IMR-90 (cell line): Measurements from ENCODE around the gene CRTC1. TPM values are rescaled to one million over a fixed set of nuclear protein-coding genes. Genes with fewer than 3 reads are reported as not detected.

Experiments
- ATAC-seq: fragments of 200-7000 bp; cut with Tn5 transposase; 2 replicates; pipeline ENCODE4 v1.9.1; 2020; ENCODE audit warnings: low read depth, mild to moderate bottlenecking, moderate library complexity
- BruUV-seq: library from RNA; stranded (reverse); fragments of 400-500 nt; replicated peaks from 2 replicates; lab custom pipeline; 2021; lab: Mats Ljungman, UMichigan
- CTCF ChIA-PET: fragments of 300-600 bp; formaldehyde crosslinking; extraction: SDS; loops from one replicate; lab custom pipeline; 2021; ENCODE audit warnings: antibody characterized with exemption; lab: Yijun Ruan, JAX
- POLR2A ChIA-PET: fragments of 300-600 bp; sonication (Branson Sonifier 250); formaldehyde crosslinking; loops from one replicate; lab custom pipeline; 2022; ENCODE audit warnings: antibody characterized with exemption; ENCODE audit not compliant: unreplicated experiment; lab: Charles Lee
- DNase-seq: peaks from one replicate; pipeline ENCODE4 v3.0.0; 2013
- H2AFZ ChIP-seq: replicated peaks from 2 replicates; pipeline ENCODE3; 2013; ENCODE audit warnings: low read length, mild to moderate bottlenecking; ENCODE audit not compliant: poor library complexity
- H2AK5ac ChIP-seq: 2 replicates; pipeline ENCODE4 v1.6.1; 2013; ENCODE audit warnings: low read depth, low read length, inconsistent platforms
- H2AK9ac ChIP-seq: replicated peaks from 2 replicates; pipeline ENCODE3; 2013; ENCODE audit warnings: mild to moderate bottlenecking, low read depth, low read length, moderate library complexity; ENCODE audit not compliant: poor library complexity
- H2BK120ac ChIP-seq: 2 replicates; pipeline ENCODE4 v1.6.1; 2013; ENCODE audit warnings: low read depth, low read length, inconsistent platforms
- H2BK15ac ChIP-seq: 3 replicates; pipeline ENCODE4 v1.6.1; 2013; ENCODE audit warnings: low read depth, low read length, inconsistent platforms
- H2BK20ac ChIP-seq: 2 replicates; pipeline ENCODE4 v1.6.1; 2013; ENCODE audit warnings: low read depth, mild to moderate bottlenecking, inconsistent platforms, low read length, moderate library complexity
- H2BK5ac ChIP-seq: 2 replicates; pipeline ENCODE4 v1.6.1; 2013; ENCODE audit warnings: mild to moderate bottlenecking, low read depth, low read length, inconsistent platforms; ENCODE audit not compliant: poor library complexity, severe bottlenecking
- H3K14ac ChIP-seq: replicated peaks from 2 replicates; pipeline ENCODE4 v1.6.1; 2013; ENCODE audit warnings: low read depth, low read length, inconsistent platforms
- H3K18ac ChIP-seq: 2 replicates; pipeline ENCODE4 v1.6.1; 2013; ENCODE audit warnings: low read depth, low read length, control low read depth
- H3K23ac ChIP-seq: 2 replicates; pipeline ENCODE4 v1.6.1; 2013; ENCODE audit warnings: low read depth, low read length, inconsistent platforms
- H3K27ac ChIP-seq: 2 replicates; pipeline ENCODE4 v1.5.1; 2013; ENCODE audit warnings: mild to moderate bottlenecking, control low read depth, low read length; ENCODE audit not compliant: insufficient read depth
- H3K27me3 ChIP-seq: 2 replicates; pipeline ENCODE4 v1.6.1; 2013; ENCODE audit warnings: low read length; ENCODE audit not compliant: control insufficient read depth, insufficient read depth
- H3K36me3 ChIP-seq: 2 replicates; pipeline ENCODE4 v1.6.1; 2013; ENCODE audit warnings: low read length, mixed read lengths; ENCODE audit not compliant: control insufficient read depth, insufficient read depth
- H3K4ac ChIP-seq: 2 replicates; pipeline ENCODE4 v1.6.1; 2013; ENCODE audit warnings: low read depth, low read length, inconsistent platforms
- H3K4me1 ChIP-seq: 2 replicates; pipeline ENCODE4 v1.6.1; 2013; ENCODE audit warnings: low read length, mixed read lengths; ENCODE audit not compliant: control insufficient read depth, insufficient read depth
- H3K4me2 ChIP-seq: 2 replicates; pipeline ENCODE4 v1.6.1; 2013; ENCODE audit warnings: low read depth, mild to moderate bottlenecking, control low read depth, low read length, moderate library complexity
- H3K4me3 ChIP-seq: 2 replicates; pipeline ENCODE4 v1.5.1; 2013; ENCODE audit warnings: low read depth, mild to moderate bottlenecking, control low read depth, low read length, moderate library complexity; ENCODE audit not compliant: insufficient read depth
- H3K56ac ChIP-seq: 2 replicates; pipeline ENCODE4 v1.6.1; 2013; ENCODE audit warnings: low read length, inconsistent platforms; ENCODE audit not compliant: insufficient read depth; ENCODE audit errors: extremely low read depth
- H3K79me1 ChIP-seq, 2 experiments: 2 replicates each; pipeline ENCODE4 v1.6.1; 2013; ENCODE audit warnings: low read length in 2 of 2, inconsistent platforms in 1 of 2, low read depth in 1 of 2
- H3K9ac ChIP-seq: 2 replicates; pipeline ENCODE4 v1.6.1; 2013; ENCODE audit warnings: low read depth, low read length, control low read depth
- H3K9me1 ChIP-seq: 2 replicates; pipeline ENCODE4 v1.6.1; 2013; ENCODE audit warnings: low read length, inconsistent platforms; ENCODE audit not compliant: insufficient read depth
- H3K9me3 ChIP-seq: 2 replicates; pipeline ENCODE4 v1.6.1; 2013; ENCODE audit warnings: low read length; ENCODE audit not compliant: control insufficient read depth, insufficient read depth
- H4K20me1 ChIP-seq: 2 replicates; pipeline ENCODE4 v1.6.1; 2013; ENCODE audit warnings: low read length, inconsistent platforms; ENCODE audit not compliant: insufficient read depth
- H4K5ac ChIP-seq: 2 replicates; pipeline ENCODE4 v1.6.1; 2013; ENCODE audit warnings: mild to moderate bottlenecking, low read depth, low read length, control low read depth
- H4K8ac ChIP-seq, 2 experiments: 2 replicates each; pipeline ENCODE4 v1.6.1; 2013; ENCODE audit warnings: low read depth in 2 of 2, low read length in 2 of 2, control low read depth in 1 of 2, inconsistent platforms in 1 of 2
- H4K91ac ChIP-seq: 2 replicates; pipeline ENCODE4 v1.6.1; 2013; ENCODE audit warnings: low read depth, low read length, inconsistent platforms; ENCODE audit not compliant: insufficient read depth
- MAFK ChIP-seq: IDR thresholded peaks from 2 replicates; pipeline ENCODE4 v1.6.1; 2012; ENCODE audit warnings: low read depth, low read length, improper control_type of control experiment
- MAZ ChIP-seq: IDR thresholded peaks from 2 replicates; pipeline ENCODE4 v1.6.1; 2012; ENCODE audit warnings: low read depth, mild to moderate bottlenecking, low read length, improper control_type of control experiment, moderate library complexity, borderline replicate concordance
- MXI1 ChIP-seq: IDR thresholded peaks from 2 replicates; pipeline ENCODE4 v1.6.1; 2012; ENCODE audit warnings: low read depth, mild to moderate bottlenecking, low read length, moderate library complexity, borderline replicate concordance
- NFE2L2 ChIP-seq: fragments of 150-350 bp; IDR thresholded peaks from 2 replicates; pipeline ENCODE4 v1.6.1; 2016; ENCODE audit warnings: low read depth, mild to moderate bottlenecking, low read length
- RAD21 ChIP-seq: IDR thresholded peaks from 2 replicates; pipeline ENCODE4 v1.6.1; 2012; ENCODE audit warnings: low read length, improper control_type of control experiment
- RCOR1 ChIP-seq: IDR thresholded peaks from 2 replicates; pipeline ENCODE4 v1.6.1; 2012; ENCODE audit warnings: mild to moderate bottlenecking, low read length, improper control_type of control experiment; ENCODE audit not compliant: insufficient replicate concordance
- WGBS, 2 experiments: methylation state at CpG; one replicate each; pipeline versions ENCODE4 v1.1.5 to v1.1.7; 2013; ENCODE audit warnings: missing lambda C conversion rate in 2 of 2; ENCODE audit not compliant: insufficient read length in 1 of 2; ENCODE audit errors: extremely low coverage in 2 of 2; 5-methylcytosine and 5-hydroxymethylcytosine counted together
- dilution Hi-C: fragments of 300-500 bp; cut with HindIII; formaldehyde crosslinking; loops from one replicate; pipeline ENCODE4 v1.14.3; 2018; ENCODE audit warnings: low sequenced_read_pairs; ENCODE audit not compliant: unreplicated experiment
- in situ Hi-C: fragments of 300-500 bp; cut with MboI; formaldehyde crosslinking; loops from 3 replicates; pipeline ENCODE4 v1.14.3; 2019; ENCODE audit warnings: low sequenced_read_pairs, inconsistent platforms, mixed read lengths
- intact Hi-C: fragments of 100-400 bp; cut with micrococcal nuclease; formaldehyde crosslinking; loops from 2 replicates; pipeline ENCODE4 v1.10.0; 2022
- polyA plus RNA-seq, 3 experiments: library from polyadenylated mRNA; depleted of rRNA; stranded (reverse); fragments of >200 nt; gene quantifications; 2 replicates each; pipeline ENCODE4 v1.2.3, GENCODE V29; 2012; ENCODE audit warnings: low replicate concordance in 1 of 3
- total RNA-seq: library from RNA; depleted of rRNA; stranded (reverse); fragments of >200 nt; gene quantifications from 2 replicates; pipeline ENCODE4 v1.2.3, GENCODE V29; 2012
- TF ChIP-seq, protein P1 (sequence below): fragments of 150-350 bp; IDR thresholded peaks from 2 replicates; pipeline ENCODE4 v1.6.1; 2017; ENCODE audit warnings: mild to moderate bottlenecking, antibody characterized with exemption, low read length, low read depth

The CRTC1 gene
- total and polyA plus RNA-seq, 2 of the 4 experiments (the other 2 are of a cell fraction) = 0.18 to 5.7 TPM

DNA sequence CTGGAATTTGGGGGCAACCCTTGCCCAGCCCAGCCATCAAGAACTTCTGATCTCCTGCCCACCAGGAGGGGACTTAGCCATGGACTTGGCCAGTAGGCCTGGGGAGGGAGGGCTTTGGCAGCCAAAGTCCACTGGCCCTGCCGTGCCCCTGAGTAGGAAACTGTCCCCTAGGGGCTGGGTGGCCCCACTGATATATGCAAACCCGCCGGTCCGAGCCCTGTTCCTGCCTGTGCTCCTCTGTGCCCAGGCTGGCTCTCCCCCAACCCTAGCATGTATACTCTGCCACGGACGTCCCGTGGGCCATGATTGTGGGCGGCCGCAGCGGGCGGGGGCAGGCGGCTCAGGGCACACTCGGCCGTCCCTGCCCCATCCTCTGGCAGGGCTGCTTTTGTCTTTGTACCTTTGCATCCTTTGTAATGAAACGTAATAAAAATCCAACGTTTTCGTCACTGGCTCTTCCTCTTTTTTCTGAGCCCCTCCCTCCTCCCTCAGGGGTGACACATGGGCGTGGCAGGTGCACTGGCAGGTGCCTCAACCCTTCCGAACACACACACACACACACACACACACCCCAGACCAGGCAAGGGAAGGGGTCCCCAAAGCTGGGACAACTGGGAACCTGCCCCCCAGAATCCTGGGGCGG, 98.5 kb downstream of the CRTC1 start:
- Histone ChIP-seq H3K9me3 (no peaks in the 10 kb centered on the region), H3K9ac (no peak overlapping the region), H2BK15ac (no peak overlapping the region), H2BK20ac (no peak overlapping the region), H2AFZ (no peak overlapping the region), H3K9me1 (peaks cover 2% of the 10 kb centered on the region; the same call in 1 of the 2 replicates), H3K4me2 (no peak overlapping the region), H2AK5ac (no peak overlapping the region), H3K27me3 (peaks cover 13% of the 10 kb centered on the region), H3K36me3 (no peaks in the 10 kb centered on the region), H3K4ac (no peak overlapping the region), H3K79me1 (no peaks in the 10 kb centered on the region), H4K91ac (no peak overlapping the region), H3K23ac (no peak overlapping the region), H4K5ac (no peak overlapping the region), H2AK9ac (no peak overlapping the region), H4K20me1 (0 out of 2 replicates have a peak, but pooled peaks cover 3% of the 10 kb centered on the region), H4K8ac (no peak overlapping the region), H2BK5ac (no peak overlapping the region), H2BK120ac (no peak overlapping the region), H3K56ac (no peak overlapping the region), H3K4me3 (no peak overlapping the region), H3K27ac (no peak overlapping the region), H3K14ac (no peak overlapping the region), H3K18ac (no peak overlapping the region), H3K4me1 (no peaks in the 10 kb centered on the region; the same call in 1 of the 2 replicates)
- TF ChIP-seq RCOR1 = no peak
- TF ChIP-seq NFE2L2 = no peak
- TF ChIP-seq, protein P1, sequence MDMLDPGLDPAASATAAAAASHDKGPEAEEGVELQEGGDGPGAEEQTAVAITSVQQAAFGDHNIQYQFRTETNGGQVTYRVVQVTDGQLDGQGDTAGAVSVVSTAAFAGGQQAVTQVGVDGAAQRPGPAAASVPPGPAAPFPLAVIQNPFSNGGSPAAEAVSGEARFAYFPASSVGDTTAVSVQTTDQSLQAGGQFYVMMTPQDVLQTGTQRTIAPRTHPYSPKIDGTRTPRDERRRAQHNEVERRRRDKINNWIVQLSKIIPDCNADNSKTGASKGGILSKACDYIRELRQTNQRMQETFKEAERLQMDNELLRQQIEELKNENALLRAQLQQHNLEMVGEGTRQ = no peak
- TF ChIP-seq RAD21 = no peak
- TF ChIP-seq MAFK = no peak
- TF ChIP-seq MAZ = no peak
- no peak for TF ChIP-seq MXI1
- DNase-seq = no peak
- WGBS, 2 experiments = 84% methylated on average over 18 of the region's 20 CpGs; no CpG with 5 or more reads in 1 of the 2 experiments
- ChIA-PET CTCF (no interaction called here), POLR2A (no interaction called here)
- intact Hi-C loops (no loop called here), dilution Hi-C loops (no loop called here), in situ Hi-C loops (no loop called here)
- ATAC-seq = no peak
- BruUV-seq = no TSS peak
